NCI-H187 (cell line): ENCODE results near the gene VAPA.

Experiments
- DNase-seq, 2 experiments: peaks; one replicate each; lab custom pipeline; 2025; lab: John Stamatoyannopoulos, UW

VAPA gene

GRCh38 chr18:9973470-9973869, 59.7 kb downstream of the VAPA start:
- no peak for DNase-seq

DNA sequence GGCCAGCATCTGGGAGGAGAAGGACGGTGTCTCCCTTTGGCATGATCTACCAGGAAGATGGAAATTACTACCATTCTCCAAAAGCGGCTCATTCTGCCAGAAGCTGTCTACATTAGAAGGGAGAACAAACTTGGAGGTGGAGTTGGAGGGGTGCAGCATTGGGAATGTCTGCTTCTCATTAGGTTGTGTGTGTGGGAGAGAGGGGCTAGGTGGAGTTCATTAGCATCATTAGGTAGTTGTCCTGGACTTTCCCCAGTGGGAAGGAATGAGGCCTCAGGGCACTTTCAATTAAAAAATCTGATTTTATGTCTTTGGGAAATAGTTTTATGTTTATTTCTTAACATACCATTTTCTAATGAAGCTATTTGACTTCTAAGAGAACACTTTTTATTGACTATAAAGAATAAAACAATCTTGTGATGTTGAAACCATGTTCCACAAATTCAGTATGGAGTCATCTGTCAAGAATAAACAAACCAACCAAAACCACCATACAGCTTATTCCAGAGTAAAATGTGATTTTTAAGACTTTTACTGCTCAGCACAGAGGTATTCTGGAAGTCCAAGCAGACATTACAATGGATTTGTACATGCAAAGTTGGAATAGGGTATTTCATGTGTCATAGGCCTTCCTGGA, 60.6 kb downstream of the VAPA start:
- no peak for DNase-seq

- no peak for DNase-seq
Observed at GRCh38 chr18:9975658-9976057, 61.8 kb downstream of the VAPA start.

DNA sequence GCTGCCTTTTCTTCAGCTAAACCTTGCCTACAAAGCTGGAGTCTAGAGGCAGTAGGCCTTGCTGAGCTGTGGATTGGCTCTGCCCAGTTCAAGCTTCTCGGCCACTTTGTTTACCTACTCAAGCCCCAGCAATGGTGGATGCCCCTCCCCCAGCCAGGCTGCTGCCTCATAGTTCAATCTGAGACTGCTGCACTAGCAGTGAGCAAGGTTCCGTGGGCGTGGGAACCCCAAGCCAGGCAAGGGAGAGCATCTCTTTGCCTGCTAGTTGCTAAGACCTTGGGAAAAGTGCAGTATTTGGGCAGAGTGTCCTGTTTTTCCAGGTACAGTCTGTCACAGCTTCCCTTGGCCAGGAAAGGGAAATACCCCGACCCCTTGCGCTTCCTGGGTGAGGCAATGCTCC, 68.9 kb downstream of the VAPA start:
- no peak for DNase-seq

DNA sequence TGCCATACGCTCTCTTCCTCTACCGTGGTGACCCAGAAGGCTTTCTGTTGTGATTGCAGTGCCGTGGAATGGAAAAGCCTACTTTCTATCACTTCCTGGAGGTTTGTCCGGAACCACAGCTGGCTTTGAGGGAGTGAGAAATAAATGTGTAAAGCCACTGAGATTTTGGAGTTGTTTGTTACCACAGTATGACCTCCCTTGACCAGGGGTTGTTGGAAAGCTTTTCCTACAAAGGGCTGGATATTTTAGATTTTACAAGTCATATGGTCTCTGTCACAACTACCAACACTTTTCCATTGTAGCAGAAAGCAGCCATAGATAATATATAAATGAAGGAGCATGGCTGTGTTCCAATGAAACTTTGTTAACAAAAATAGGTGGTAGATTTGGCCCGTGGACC, 70.3 kb downstream of the VAPA start:
- DNase-seq = no peak

DNA sequence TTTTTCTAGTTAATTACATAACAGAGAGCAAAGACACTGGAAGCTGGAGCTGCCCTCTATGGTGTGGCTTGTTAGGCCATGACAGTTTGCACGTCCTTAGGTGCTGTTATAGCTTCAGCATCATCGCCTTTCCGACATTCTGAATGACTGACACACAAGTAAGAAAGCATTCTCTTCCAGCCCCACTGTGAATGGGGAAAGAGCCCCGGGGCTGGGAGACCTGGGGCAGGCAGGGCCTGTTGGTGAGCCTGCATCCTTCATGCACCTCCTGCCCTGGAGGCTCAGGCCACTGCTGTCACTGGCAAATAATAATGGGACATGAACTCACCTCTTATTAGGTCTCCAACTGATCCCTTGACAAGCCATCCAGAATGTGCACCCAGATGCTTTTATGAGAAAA, 71.8 kb downstream of the VAPA start:
- no peak for DNase-seq

DNA sequence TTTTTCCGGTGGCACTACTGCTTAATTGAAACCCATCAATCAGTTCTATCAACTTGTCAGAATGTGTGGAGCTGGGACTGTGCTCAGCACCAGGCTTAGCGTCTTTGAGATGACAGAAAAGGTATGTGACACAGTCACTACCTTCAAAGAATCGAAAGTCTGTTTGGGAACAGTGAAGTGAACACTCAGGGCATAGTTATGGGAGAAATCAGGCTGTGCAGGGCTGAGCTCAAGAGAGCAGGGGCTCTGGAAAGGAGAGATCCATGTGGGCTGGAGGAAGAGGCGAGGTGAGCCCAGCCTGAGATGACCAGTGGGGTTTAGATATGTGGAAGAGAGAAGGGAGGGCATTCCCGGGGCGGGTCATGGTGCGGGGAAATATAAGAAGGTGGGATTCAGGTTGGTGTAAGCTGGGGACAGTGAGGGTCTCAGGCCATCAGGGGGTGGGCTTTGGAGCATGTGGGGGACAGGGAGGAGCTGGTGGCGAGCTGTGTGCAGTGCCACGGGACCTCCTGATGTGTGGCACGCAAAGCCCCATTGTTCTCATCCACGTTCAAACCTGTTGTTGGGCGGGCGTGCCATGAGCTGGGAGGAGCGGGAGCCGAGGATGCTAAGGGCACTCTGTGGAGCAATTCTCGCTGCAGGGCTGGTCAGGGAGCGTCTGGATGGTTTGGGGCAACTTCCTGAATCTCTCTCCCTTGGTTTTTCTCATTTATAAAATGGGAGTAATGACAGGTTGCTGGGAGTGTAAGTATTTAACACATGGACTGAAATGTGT, 72.5 kb downstream of the VAPA start:
- no peak for DNase-seq

- DNase-seq = no peak
Observed at GRCh38 chr18:9987345-9987744, 73.5 kb downstream of the VAPA start.

DNA sequence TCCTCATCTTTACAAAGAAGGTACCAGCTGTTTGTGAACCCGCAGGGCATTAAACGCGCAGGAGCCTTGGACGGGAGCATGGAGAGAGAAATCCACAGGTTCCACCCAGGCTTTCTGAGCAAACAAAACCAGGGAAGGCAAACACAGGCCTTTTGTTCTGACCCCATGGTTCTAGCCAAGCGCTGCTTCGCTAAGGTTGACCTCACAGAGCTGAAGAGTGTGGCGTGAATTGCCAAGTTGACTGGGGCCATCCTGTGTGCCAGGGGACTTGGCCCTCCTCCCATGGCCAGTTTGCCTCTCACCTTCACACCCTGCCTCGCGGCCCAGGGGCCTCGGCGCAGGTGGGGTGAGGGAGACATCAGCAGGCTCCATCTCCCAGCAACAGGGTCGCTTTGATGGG, 74.1 kb downstream of the VAPA start:
- DNase-seq = no peak

DNA sequence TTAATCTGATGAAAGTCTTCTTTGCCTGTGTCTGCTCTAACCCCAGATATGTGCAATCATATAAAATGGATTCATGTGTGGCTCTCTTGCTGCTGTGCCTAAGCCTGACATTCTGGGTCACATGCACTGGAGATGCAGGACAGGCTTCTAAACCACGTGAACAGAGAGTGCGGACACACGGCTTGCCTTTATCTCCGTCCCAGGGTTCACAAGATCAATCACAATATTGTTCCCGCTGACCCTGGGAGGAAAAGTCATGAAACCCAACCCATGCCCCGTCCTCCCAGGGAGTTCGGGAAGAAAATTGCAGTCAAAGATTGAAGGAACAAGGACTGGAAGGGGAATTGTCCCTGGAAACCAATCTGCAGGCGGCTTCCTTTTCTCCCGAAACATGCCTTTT, 74.8 kb downstream of the VAPA start:
- no peak for DNase-seq

DNA sequence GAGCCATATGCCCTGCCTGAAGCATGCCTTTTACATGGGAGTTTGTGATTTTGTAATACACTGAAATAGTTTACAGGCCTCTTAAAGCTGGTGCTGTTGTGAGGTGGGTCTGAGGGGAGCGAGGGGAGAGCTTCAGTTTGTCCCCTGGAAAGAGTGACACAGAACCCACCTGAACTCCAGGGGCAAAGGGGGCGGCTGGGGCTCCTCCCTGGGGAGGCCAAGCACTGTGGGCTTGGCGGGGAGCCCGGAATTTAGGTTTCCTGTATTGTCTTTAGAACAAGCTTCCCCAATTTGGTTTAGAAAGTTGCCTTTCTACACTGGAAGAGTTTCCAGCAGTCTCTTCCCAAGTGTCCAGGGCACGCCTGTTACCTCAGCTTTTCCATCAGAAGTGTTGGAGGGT, 75.7 kb downstream of the VAPA start:
- no peak for DNase-seq

- DNase-seq = no peak
Observed at GRCh38 chr18:9991011-9992000, 77.5 kb downstream of the VAPA start.

DNA sequence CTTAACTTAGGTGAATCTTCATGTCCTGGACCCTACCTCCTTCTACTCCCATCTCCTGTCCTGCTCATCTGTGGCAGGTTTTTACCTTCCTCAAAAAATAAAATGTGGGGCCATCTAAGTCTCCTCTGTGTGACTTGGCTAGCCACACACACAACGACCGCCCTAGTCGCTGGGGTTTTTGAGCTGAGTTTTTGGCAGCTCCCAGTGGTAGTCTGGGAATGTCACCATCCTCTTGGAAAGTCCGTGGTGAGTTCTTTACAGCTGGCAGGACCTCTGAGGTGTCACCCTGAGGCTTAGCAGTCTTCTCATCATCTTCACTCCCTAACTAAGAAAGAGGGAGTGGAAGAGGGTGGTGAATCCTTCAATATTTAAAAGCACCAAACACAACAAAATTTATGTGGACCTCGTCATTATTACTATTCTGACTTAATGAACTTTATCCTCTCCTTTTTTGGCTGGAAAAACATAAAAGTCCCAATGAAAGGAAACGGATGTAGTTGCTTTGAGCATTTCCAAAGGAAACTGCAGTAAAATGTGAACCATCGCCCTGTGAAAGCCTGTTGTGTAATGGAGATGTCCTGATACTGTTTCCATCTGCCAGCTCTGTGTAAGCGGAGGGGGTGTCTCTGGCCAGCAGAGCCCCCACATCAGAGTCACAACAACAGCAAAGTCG, 78.6 kb downstream of the VAPA start:
- DNase-seq = no peak

DNA sequence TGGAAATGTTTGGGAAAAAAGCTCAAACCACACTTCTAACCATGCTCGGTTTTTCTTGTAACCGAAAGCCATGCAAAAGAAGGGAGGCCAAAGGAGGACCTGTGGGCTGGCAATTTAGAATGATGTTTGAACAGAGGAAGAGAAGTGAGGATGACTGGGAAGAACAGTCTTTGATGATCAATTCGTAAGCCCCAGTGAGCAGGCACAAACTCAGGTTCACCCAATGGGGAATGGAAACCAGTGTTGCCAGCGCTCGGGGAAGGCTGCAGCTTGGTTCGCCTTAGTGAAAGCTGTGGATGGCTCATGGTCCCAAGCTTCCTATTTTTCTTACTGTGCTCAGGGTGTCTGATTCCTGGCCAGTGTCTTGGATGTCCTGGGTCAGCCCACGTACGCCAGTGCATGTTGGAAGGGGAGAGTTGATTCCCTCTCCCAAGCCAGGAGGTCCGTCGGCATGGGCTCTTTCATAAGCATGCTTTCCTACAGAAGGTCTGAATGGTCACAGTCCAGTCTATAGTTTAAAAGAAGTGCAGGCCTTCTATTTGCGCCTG, 79.2 kb downstream of the VAPA start:
- no peak for DNase-seq

- no peak for DNase-seq
Observed at GRCh38 chr18:9993521-9994025, 79.8 kb downstream of the VAPA start.

DNA sequence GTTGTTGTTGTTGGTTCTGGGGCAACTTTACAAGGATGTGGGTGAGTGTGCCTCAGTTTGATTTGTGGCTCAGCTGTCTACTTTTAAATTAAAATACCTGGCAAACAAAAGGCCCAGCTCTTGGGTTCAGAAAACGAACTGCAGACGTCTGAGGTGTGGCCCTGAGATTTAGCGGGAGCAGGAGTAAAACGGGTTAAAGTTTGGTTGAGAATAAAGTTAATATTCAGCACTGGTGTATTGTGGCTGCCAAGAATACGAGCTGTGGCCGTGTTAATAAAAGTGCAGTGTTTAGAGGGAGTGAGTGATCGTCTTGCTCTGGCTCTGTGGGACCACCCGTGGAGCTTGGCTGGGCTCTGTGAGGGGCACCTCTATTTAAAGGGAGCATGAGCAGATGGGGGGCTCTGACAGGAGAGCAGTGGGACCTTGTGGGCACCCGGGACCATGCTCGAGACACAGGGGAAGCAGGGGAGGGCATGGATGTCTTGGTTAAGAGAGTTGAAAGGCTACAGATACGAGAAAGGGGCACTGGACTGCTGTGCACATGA, 80.3 kb downstream of the VAPA start:
- DNase-seq = no peak

DNA sequence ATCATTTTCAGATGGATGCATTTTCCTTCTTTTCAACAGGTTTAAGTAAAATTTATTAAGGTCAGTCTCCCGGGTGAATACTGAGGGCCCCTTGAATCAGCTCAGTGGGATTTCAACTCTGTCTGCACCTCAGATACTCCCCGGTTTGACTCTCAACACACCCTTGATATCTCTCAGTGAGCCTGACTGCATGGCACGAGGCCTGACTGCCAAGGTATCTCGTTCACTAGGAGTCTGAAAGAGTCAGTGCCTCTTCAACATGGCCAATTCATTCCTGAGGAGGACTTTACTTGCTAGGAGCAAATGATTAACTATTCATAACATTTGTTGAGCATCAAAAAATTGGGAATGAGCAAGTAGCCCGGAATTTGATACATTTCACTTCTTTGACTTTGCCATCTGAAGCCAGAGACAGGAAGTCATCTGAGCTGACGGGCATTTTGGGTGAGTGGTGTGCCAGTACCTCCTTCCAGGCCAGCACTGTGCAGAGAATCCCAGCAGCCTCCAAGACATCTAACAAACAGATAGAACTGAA, 81.0 kb downstream of the VAPA start:
- no peak for DNase-seq

GRCh38 chr18:9995631-9996030, 81.8 kb downstream of the VAPA start:
- DNase-seq = no peak

DNA sequence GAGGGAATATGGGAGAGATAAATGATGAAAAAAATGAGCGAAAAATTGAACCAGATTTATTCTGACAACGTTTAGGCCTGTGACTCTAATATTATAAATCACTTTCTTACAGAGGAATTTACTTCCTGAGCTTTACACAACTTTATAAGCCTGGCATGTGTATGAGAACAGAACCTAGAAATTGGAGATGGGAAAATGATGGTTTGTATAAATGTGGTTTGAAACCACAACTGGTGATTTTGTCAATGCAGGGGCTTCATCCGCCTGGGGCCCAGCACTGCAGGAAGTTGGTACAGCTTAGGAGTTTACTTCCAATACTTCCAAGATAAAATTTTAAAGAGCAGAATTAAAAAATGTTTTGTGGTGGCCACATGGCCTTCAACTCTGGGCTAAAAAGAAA, 82.3 kb downstream of the VAPA start:
- DNase-seq = no peak

GRCh38 chr18:9997711-9998110, 83.9 kb downstream of the VAPA start:
- no peak for DNase-seq

GRCh38 chr18:9998330-9998729, 84.5 kb downstream of the VAPA start:
- DNase-seq = no peak
